Prostate gland (tissue), 2 donors: ENCODE measurements around the gene CLDN7.

Source experiments
- CTCF ChIP-seq, 4 experiments: fragments of 200-600 bp in 2 of 4; fragments of 450-650 bp in 2 of 4; sonication (generic) in 2 of 4; IDR thresholded peaks; 1 replicate in 3 of 4; 2 replicates in 1 of 4; pipeline ENCODE4 v1.5.1; 2016 to 2019; ENCODE audit warnings: antibody characterized with exemption in 4 of 4, mild to moderate bottlenecking in 2 of 4, moderate library complexity in 2 of 4
- POLR2A ChIP-seq: fragments of 450-650 bp; IDR thresholded peaks from one replicate; pipeline ENCODE4 v1.6.1; 2016; ENCODE audit warnings: antibody characterized with exemption, mild to moderate bottlenecking
- POLR2AphosphoS5 ChIP-seq: sonication (generic); formaldehyde crosslinking; IDR thresholded peaks from one replicate; pipeline ENCODE4 v1.6.1; 2017; ENCODE audit warnings: antibody characterized with exemption

- TF ChIP-seq CTCF (IDR thresholded peaks at IDR 0.05) (no peak), POLR2AphosphoS5 (no peak), POLR2A (no peak)
These were observed 46.6 kb downstream of the CLDN7 start for GRCh38 chr17:7215652-7216180.
